A673 (cell line): ENCODE data around the gene MAP3K21.

ENCODE experiments used
- CTCF ChIP-seq: fragments of 300-800, 200-600 bp; sonication (generic); conservative IDR thresholded peaks from 2 replicates; pipeline ENCODE4 v1.5.1; 2017; ENCODE audit warnings: low read depth, mild to moderate bottlenecking, antibody characterized with exemption, low read length, moderate library complexity, mixed read lengths
- EZH2 ChIP-seq: fragments of 200-600 bp; sonication (generic); IDR thresholded peaks from 2 replicates; pipeline ENCODE4 v1.6.1; 2017; ENCODE audit warnings: borderline replicate concordance, low read depth, mild to moderate bottlenecking, mixed read lengths, antibody characterized with exemption, low read length; ENCODE audit not compliant: poor library complexity, severe bottlenecking

- TF ChIP-seq CTCF (no peak), EZH2 (no peak)
These were observed 1.2 kb upstream of the MAP3K21 start for GRCh38 chr1:233326319-233326718.
